ENCODE measurements around the gene PGBD5.

Gene PGBD5

GRCh38 chr1:230345139-230345885 is 80.8 kb downstream of the PGBD5 start:
- Histone ChIP-seq H3K4me3 (ENCODE audit: low read depth, low read length) (no peak overlapping the region), H3K9me3 (no peaks in the 10 kb centered on the region), H3K4me1 (peaks cover 3% of the 10 kb centered on the region), H3K27me3 (no peaks in the 10 kb centered on the region), H3K36me3 (no peaks in the 10 kb centered on the region; the same call in none of the 2 replicates)
- DNase-seq: no peak
- TF ChIP-seq, protein P1, sequence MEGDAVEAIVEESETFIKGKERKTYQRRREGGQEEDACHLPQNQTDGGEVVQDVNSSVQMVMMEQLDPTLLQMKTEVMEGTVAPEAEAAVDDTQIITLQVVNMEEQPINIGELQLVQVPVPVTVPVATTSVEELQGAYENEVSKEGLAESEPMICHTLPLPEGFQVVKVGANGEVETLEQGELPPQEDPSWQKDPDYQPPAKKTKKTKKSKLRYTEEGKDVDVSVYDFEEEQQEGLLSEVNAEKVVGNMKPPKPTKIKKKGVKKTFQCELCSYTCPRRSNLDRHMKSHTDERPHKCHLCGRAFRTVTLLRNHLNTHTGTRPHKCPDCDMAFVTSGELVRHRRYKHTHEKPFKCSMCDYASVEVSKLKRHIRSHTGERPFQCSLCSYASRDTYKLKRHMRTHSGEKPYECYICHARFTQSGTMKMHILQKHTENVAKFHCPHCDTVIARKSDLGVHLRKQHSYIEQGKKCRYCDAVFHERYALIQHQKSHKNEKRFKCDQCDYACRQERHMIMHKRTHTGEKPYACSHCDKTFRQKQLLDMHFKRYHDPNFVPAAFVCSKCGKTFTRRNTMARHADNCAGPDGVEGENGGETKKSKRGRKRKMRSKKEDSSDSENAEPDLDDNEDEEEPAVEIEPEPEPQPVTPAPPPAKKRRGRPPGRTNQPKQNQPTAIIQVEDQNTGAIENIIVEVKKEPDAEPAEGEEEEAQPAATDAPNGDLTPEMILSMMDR (IDR thresholded peaks at IDR 0.05; ENCODE audit: low read depth, low read length): no peak

DNA sequence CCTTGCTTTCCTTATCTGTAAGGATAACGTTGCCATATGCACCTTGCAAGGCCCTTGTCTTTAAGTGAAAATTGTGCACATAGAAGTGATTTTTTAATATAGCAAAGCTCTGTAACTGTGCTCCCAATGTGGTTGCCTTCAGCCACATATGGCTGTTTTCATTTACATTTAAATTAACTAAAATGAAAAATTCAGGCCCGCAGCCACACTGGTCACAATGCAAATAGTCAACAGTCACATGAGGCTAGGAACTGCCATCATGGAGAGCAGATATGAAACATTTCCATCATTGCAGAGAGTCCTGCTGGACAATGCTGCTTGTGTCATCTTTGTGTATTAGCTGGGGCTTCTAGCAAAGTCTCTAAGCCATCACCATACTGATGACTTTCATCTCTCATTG is 83.4 kb downstream of the PGBD5 start:
- TF ChIP-seq, protein P1 (IDR thresholded peaks at IDR 0.05; ENCODE audit: low read depth, low read length): no peak
- peaks cover 3% of the 10 kb centered on the region for H3K4me1 ChIP-seq
- DNase-seq: no peak

GRCh38 chr1:230342019-230342418 is 84.1 kb downstream of the PGBD5 start:
- peaks cover 3% of the 10 kb centered on the region for H3K4me1 ChIP-seq
- no peak for DNase-seq
- no peaks in the 10 kb centered on the region for H3K9me3 ChIP-seq
- H3K4me3 ChIP-seq (ENCODE audit: low read depth, low read length): no peak overlapping the region
- H3K27me3 ChIP-seq: no peaks in the 10 kb centered on the region
- H3K36me3 ChIP-seq: no peaks in the 10 kb centered on the region
- TF ChIP-seq, protein P1 (IDR thresholded peaks at IDR 0.05; ENCODE audit: low read depth, low read length): no peak

More for the DNA sequence above, 83.4 kb downstream of the PGBD5 start:
- Histone ChIP-seq H3K27me3 (no peaks in the 10 kb centered on the region), H3K4me3 (ENCODE audit: low read depth, low read length) (no peak overlapping the region), H3K9me3 (no peaks in the 10 kb centered on the region), H3K36me3 (no peaks in the 10 kb centered on the region)

- H3K4me1 ChIP-seq: peaks cover 3% of the 10 kb centered on the region
- TF ChIP-seq, protein P1 (IDR thresholded peaks at IDR 0.05; ENCODE audit: low read depth, low read length): no peak
- H3K36me3 ChIP-seq: no peaks in the 10 kb centered on the region; the same call in 1 of the 2 replicates
- H3K9me3 ChIP-seq: no peaks in the 10 kb centered on the region
- DNase-seq: no peak
- no peaks in the 10 kb centered on the region for H3K27me3 ChIP-seq
- H3K4me3 ChIP-seq (ENCODE audit: low read depth, low read length): no peak overlapping the region
These were observed 85.0 kb downstream of the PGBD5 start for GRCh38 chr1:230341162-230341546.

GRCh38 chr1:230340526-230341161 is 85.5 kb downstream of the PGBD5 start:
- Histone ChIP-seq H3K36me3 (no peaks in the 10 kb centered on the region; the same call in 1 of the 2 replicates), H3K9me3 (no peaks in the 10 kb centered on the region), H3K27me3 (no peaks in the 10 kb centered on the region), H3K4me3 (ENCODE audit: low read depth, low read length) (no peak overlapping the region), H3K4me1 (peaks cover 3% of the 10 kb centered on the region)
- TF ChIP-seq, protein P1 (IDR thresholded peaks at IDR 0.05; ENCODE audit: low read depth, low read length): no peak
- no peak for DNase-seq

DNA sequence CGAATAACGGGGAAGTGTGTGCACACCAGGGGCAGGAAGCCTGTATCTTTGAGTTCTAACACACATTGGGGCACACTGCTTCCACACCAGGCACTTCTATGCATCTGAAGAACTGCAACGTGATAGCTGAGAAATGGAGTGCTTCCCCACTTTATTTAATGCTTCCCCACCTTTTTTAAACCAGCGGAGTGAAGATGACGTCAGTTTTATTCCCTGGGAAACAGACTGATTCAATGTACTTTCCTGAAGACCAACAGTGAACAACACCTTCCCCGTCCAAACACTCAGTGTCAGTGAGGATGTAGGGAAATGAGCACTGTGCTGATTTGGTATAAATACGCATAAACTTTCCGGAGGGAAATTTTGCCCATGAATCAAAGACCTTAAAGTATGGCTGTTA is 87.1 kb downstream of the PGBD5 start:
- Histone ChIP-seq H3K4me3 (ENCODE audit: low read depth, low read length) (no peak overlapping the region), H3K36me3 (no peaks in the 10 kb centered on the region; the same call in 1 of the 2 replicates), H3K9me3 (no peaks in the 10 kb centered on the region), H3K4me1 (peaks cover 3% of the 10 kb centered on the region), H3K27me3 (no peaks in the 10 kb centered on the region)
- DNase-seq: no peak
- TF ChIP-seq, protein P1 (IDR thresholded peaks at IDR 0.05; ENCODE audit: low read depth, low read length): no peak

All from BE2C (cell line).